Mammary epithelial cell (primary cell): ENCODE data around the gene ZNF10.

Source experiments
- EZH2 ChIP-seq: IDR thresholded peaks from 2 replicates; pipeline ENCODE4 v1.6.1; 2012; ENCODE audit warnings: low read length, inconsistent platforms, borderline replicate concordance
- TF ChIP-seq, protein P1 (sequence below), 2 donors: IDR thresholded peaks in 1 of 2; conservative IDR thresholded peaks in 1 of 2; 2 replicates each; pipeline ENCODE4 v1.5.1; 2011 to 2012; ENCODE audit warnings: inconsistent platforms in 2 of 2, low read length in 2 of 2, mild to moderate bottlenecking in 2 of 2, control low read depth in 1 of 2, low read depth in 1 of 2; ENCODE audit not compliant: insufficient read depth in 1 of 2; ENCODE audit errors: extremely low read depth in 1 of 2

DNA sequence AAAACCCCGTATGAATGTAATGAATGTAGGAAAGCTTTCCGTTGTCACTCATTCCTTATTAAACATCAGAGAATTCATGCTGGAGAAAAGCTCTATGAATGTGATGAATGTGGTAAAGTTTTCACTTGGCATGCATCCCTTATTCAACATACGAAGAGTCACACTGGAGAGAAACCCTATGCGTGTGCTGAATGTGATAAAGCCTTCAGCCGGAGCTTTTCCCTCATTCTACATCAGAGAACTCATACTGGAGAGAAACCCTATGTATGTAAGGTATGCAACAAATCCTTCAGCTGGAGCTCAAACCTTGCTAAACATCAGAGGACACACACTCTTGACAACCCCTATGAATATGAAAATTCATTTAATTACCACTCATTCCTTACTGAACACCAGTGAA lies 24.2 kb upstream of the ZNF10 start:
- TF ChIP-seq, protein P1, sequence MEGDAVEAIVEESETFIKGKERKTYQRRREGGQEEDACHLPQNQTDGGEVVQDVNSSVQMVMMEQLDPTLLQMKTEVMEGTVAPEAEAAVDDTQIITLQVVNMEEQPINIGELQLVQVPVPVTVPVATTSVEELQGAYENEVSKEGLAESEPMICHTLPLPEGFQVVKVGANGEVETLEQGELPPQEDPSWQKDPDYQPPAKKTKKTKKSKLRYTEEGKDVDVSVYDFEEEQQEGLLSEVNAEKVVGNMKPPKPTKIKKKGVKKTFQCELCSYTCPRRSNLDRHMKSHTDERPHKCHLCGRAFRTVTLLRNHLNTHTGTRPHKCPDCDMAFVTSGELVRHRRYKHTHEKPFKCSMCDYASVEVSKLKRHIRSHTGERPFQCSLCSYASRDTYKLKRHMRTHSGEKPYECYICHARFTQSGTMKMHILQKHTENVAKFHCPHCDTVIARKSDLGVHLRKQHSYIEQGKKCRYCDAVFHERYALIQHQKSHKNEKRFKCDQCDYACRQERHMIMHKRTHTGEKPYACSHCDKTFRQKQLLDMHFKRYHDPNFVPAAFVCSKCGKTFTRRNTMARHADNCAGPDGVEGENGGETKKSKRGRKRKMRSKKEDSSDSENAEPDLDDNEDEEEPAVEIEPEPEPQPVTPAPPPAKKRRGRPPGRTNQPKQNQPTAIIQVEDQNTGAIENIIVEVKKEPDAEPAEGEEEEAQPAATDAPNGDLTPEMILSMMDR (conservative IDR thresholded peaks at IDR 0.05 in 1 of 2, IDR thresholded peaks at IDR 0.05 in 1 of 2; ENCODE audit: extremely low read depth in 1 of 2, insufficient read depth in 1 of 2, low read depth in 1 of 2, low read length in 2 of 2): no peak
- no peak for TF ChIP-seq EZH2
